Colonic mucosa (tissue), 4 donors: ENCODE results near the gene KIF2A. TPM values are rescaled to one million over a fixed set of nuclear protein-coding genes. Genes with fewer than 3 reads are reported as not detected.

ENCODE experiments used
- DNase-seq: peaks from one replicate; pipeline ENCODE4 v3.0.0-alpha.2; 2020
- H3K27ac ChIP-seq: fragments of 200-600 bp; one replicate; pipeline ENCODE4 v1.8.0; 2021
- H3K27me3 ChIP-seq: fragments of 200-600 bp; one replicate; pipeline ENCODE4 v1.8.0; 2021
- H3K36me3 ChIP-seq: fragments of 200-600 bp; one replicate; pipeline ENCODE4 v1.8.0; 2021
- H3K4me1 ChIP-seq: fragments of 200-600 bp; one replicate; pipeline ENCODE4 v1.8.0; 2021; ENCODE audit warnings: mild to moderate bottlenecking
- H3K4me3 ChIP-seq: fragments of 200-600 bp; one replicate; pipeline ENCODE4 v1.8.0; 2021
- H3K9ac ChIP-seq, 2 donors: one replicate each; pipeline ENCODE4 v1.7.0; 2013; ENCODE audit warnings: control low read depth in 2 of 2, low read depth in 2 of 2, low read length in 2 of 2
- H3K9me3 ChIP-seq: fragments of 200-600 bp; one replicate; pipeline ENCODE4 v1.8.0; 2021
- intact Hi-C: fragments of 100-400 bp; cut with DNase I; formaldehyde crosslinking; loops from one replicate; pipeline ENCODE4 v1.14.1; 2022
- total RNA-seq, 2 donors: library from RNA; stranded (reverse); fragmentation: NEBNext Ultra II Directional in 1 of 2; extraction: Animal tissue kit (Norgen Biotek cat#: 25700) in 1 of 2; gene quantifications; one replicate each; pipeline ENCODE4 v1.2.1, GENCODE V29; 2021
- TF ChIP-seq, protein P1 (sequence below): fragments of 200-600 bp; IDR thresholded peaks from one replicate; pipeline ENCODE4 v1.8.0; 2022; ENCODE audit warnings: antibody characterized with exemption, mild to moderate bottlenecking
- donor health status: healthy.
- donor health status: DM: no; HTN: no; CAD: no.
- donor health status: DM: no; HTN: no; CAD: no.

The KIF2A gene
- total RNA-seq, 2 donors from 2014 or later, result 30.8 to 43.4 TPM

DNA sequence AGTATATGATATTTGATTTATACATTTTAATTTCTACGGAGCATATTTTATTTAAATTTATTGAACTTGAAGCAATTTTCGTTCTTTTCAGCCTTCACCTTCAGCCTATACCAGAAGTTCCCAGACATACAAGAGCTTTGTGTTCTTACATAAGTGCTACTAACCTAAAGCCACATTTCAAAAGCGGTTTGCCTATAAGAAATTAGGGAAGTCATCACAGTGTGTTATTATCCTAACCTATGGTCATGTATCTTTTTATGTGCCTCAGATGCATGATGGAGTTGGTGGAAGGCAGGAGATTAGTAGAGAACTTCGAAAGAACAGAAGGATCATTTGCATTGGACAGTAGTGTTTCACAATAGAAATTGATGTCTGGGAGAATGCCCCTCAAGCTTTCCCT, 3.1 kb downstream of the KIF2A start:
- H3K4me1 ChIP-seq, result no peaks in the 10 kb centered on the region
- intact Hi-C loops, result no loop called here
- no peak overlapping the region for H3K27ac ChIP-seq
- no peaks in the 10 kb centered on the region for H3K36me3 ChIP-seq
- H3K9ac ChIP-seq, result no peak overlapping the region
- TF ChIP-seq, protein P1, sequence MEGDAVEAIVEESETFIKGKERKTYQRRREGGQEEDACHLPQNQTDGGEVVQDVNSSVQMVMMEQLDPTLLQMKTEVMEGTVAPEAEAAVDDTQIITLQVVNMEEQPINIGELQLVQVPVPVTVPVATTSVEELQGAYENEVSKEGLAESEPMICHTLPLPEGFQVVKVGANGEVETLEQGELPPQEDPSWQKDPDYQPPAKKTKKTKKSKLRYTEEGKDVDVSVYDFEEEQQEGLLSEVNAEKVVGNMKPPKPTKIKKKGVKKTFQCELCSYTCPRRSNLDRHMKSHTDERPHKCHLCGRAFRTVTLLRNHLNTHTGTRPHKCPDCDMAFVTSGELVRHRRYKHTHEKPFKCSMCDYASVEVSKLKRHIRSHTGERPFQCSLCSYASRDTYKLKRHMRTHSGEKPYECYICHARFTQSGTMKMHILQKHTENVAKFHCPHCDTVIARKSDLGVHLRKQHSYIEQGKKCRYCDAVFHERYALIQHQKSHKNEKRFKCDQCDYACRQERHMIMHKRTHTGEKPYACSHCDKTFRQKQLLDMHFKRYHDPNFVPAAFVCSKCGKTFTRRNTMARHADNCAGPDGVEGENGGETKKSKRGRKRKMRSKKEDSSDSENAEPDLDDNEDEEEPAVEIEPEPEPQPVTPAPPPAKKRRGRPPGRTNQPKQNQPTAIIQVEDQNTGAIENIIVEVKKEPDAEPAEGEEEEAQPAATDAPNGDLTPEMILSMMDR, result no peak
- no peaks in the 10 kb centered on the region for H3K27me3 ChIP-seq
- no peaks in the 10 kb centered on the region for H3K9me3 ChIP-seq
- no peak for DNase-seq
- H3K4me3 ChIP-seq, result no peak overlapping the region

DNA sequence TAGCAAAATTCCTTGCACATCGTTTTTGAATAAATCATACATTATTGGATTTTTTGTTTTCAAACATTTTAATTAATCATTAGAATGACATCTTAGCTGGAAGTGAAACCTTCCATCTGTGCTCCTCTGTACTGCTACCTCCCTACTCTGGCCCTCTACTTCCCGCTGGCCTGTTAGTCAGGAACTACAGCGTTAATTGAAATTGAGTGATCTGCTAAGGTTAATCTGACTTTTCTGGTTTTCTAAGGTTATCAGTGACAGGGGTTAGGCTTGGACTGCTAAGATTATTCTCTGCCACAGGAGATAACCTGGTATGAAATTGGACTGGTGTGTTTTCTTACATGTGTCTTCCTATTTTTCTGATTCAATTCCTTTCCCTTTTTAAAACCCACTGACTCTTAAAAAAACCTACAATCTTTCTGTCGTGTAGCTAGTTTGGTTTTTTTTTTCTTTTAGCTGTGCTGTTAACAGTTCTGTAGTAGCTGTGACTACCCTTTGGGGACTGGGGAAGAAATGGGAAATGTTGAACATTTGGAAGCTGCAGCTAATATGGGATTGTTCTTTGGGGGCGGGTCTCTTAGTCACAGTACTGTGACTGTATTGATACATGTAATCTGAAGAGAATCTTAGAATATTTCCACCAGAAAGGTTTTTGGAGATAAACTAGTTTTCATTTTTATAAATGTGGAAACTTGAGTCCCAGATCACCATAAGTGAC, 4.6 kb downstream of the KIF2A start:
- DNase-seq, result no peak
- Histone ChIP-seq H3K4me3 (no peak overlapping the region), H3K27me3 (no peaks in the 10 kb centered on the region), H3K36me3 (no peaks in the 10 kb centered on the region), H3K4me1 (no peaks in the 10 kb centered on the region), H3K27ac (no peak overlapping the region), H3K9me3 (no peaks in the 10 kb centered on the region), H3K9ac (no peak overlapping the region)
- intact Hi-C loops, result no loop called here
- TF ChIP-seq, protein P1, result no peak

DNA sequence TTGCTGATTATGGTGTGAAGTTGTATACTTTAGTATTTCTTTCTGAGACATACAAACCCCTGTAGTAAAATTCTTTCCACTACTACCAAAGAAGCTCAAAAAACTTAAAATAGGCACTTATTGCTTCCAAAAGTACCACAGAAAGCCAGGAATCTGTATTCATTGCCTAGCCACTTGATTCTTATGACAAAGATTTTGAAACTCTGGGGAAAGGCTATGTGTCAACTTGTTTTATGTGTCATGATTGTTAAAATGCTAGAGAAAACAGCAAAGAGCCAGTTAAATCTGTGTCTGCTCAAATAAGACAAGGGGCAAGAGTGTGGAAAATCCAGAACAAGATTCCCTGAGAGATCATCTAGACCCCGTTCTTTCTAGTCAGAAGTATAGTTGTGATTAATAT, 6.0 kb downstream of the KIF2A start:
- H3K4me3 ChIP-seq, result no peak overlapping the region
- H3K9ac ChIP-seq, result no peak overlapping the region
- intact Hi-C loops, result no loop called here
- no peaks in the 10 kb centered on the region for H3K4me1 ChIP-seq
- DNase-seq, result no peak
- no peak overlapping the region for H3K27ac ChIP-seq
- no peaks in the 10 kb centered on the region for H3K9me3 ChIP-seq
- TF ChIP-seq, protein P1, result no peak
- H3K36me3 ChIP-seq, result no peaks in the 10 kb centered on the region
- H3K27me3 ChIP-seq, result no peaks in the 10 kb centered on the region

GRCh38 chr5:62312674-62313073, 6.7 kb downstream of the KIF2A start:
- H3K27ac ChIP-seq, result no peak overlapping the region
- no peaks in the 10 kb centered on the region for H3K36me3 ChIP-seq
- no peak overlapping the region for H3K9ac ChIP-seq
- no peaks in the 10 kb centered on the region for H3K4me1 ChIP-seq
- no peaks in the 10 kb centered on the region for H3K27me3 ChIP-seq
- no peak for DNase-seq
- H3K9me3 ChIP-seq, result no peaks in the 10 kb centered on the region
- TF ChIP-seq, protein P1, result no peak
- H3K4me3 ChIP-seq, result no peak overlapping the region
- intact Hi-C loops, result no loop called here

GRCh38 chr5:62314213-62314830, 8.3 kb downstream of the KIF2A start:
- H3K27me3 ChIP-seq, result no peaks in the 10 kb centered on the region
- H3K9me3 ChIP-seq, result no peaks in the 10 kb centered on the region
- no peaks in the 10 kb centered on the region for H3K36me3 ChIP-seq
- no peak overlapping the region for H3K27ac ChIP-seq
- H3K4me1 ChIP-seq, result no peaks in the 10 kb centered on the region
- no peak overlapping the region for H3K4me3 ChIP-seq
- TF ChIP-seq, protein P1, result no peak
- H3K9ac ChIP-seq, result no peak overlapping the region
- no peak for DNase-seq
- intact Hi-C loops, result no loop called here
